ENCODE results near the gene FGF14.
"Not testable (repeated sequence)": the region's sequence is repeated elsewhere in the genome, so short reads cannot be mapped to it uniquely, and the experiment has no call there.

FGF14 gene

GRCh38 chr13:102020611-102021216, 381.1 kb downstream of the FGF14 start:
- Histone ChIP-seq H3K27ac (ENCODE audit: low read length) (no peak overlapping the region), H3K4me1 (ENCODE audit: insufficient read depth, low read length) (no peaks in the 10 kb centered on the region)

GRCh38 chr13:102018716-102019115, 383.1 kb downstream of the FGF14 start:
- Histone ChIP-seq H3K4me1 (ENCODE audit: insufficient read depth, low read length) (no peaks in the 10 kb centered on the region), H3K9me3 (ENCODE audit: insufficient read depth, low read depth, low read length) (peaks cover 25% of the 10 kb centered on the region), H3K36me3 (ENCODE audit: insufficient read depth, low read depth, low read length) (no peaks in the 10 kb centered on the region), H3K27ac (ENCODE audit: low read length) (no peak overlapping the region), H3K9ac (ENCODE audit: low read depth, low read length) (no peak overlapping the region), H3K4me3 (ENCODE audit: low read length) (no peak overlapping the region), H3K27me3 (ENCODE audit: insufficient read depth, low read length) (no peaks in the 10 kb centered on the region)

More at GRCh38 chr13:102020611-102021216, 381.1 kb downstream of the FGF14 start:
- Histone ChIP-seq H3K9ac (ENCODE audit: low read depth, low read length) (no peak overlapping the region), H3K9me3 (ENCODE audit: insufficient read depth, low read depth, low read length) (peaks cover 25% of the 10 kb centered on the region), H3K36me3 (ENCODE audit: insufficient read depth, low read depth, low read length) (no peaks in the 10 kb centered on the region), H3K27me3 (ENCODE audit: insufficient read depth, low read length) (no peaks in the 10 kb centered on the region), H3K4me3 (ENCODE audit: low read length) (no peak overlapping the region)

GRCh38 chr13:102017248-102017647, 384.6 kb downstream of the FGF14 start:
- Histone ChIP-seq H3K9ac (ENCODE audit: low read depth, low read length) (no peak overlapping the region), H3K36me3 (ENCODE audit: insufficient read depth, low read depth, low read length) (no peaks in the 10 kb centered on the region), H3K9me3 (ENCODE audit: insufficient read depth, low read depth, low read length) (peaks cover 25% of the 10 kb centered on the region), H3K27ac (ENCODE audit: low read length) (no peak overlapping the region), H3K4me3 (ENCODE audit: low read length) (no peak overlapping the region), H3K27me3 (ENCODE audit: insufficient read depth, low read length) (no peaks in the 10 kb centered on the region), H3K4me1 (ENCODE audit: insufficient read depth, low read length) (no peaks in the 10 kb centered on the region)

- peaks cover 13% of the 10 kb centered on the region for H3K9me3 ChIP-seq (ENCODE audit: insufficient read depth, low read depth, low read length)
- no peak overlapping the region for H3K9ac ChIP-seq (ENCODE audit: low read depth, low read length)
- H3K36me3 ChIP-seq (ENCODE audit: insufficient read depth, low read depth, low read length) = no peaks in the 10 kb centered on the region
- no peaks in the 10 kb centered on the region for H3K4me1 ChIP-seq (ENCODE audit: insufficient read depth, low read length)
- no peak overlapping the region for H3K4me3 ChIP-seq (ENCODE audit: low read length)
- no peaks in the 10 kb centered on the region for H3K27me3 ChIP-seq (ENCODE audit: insufficient read depth, low read length)
- no peak overlapping the region for H3K27ac ChIP-seq (ENCODE audit: low read length)
These were observed 389.3 kb downstream of the FGF14 start for GRCh38 chr13:102012299-102013293.

- H3K36me3 ChIP-seq (ENCODE audit: insufficient read depth, low read depth, low read length); H3K9me3 ChIP-seq (ENCODE audit: insufficient read depth, low read depth, low read length); H3K27me3 ChIP-seq (ENCODE audit: insufficient read depth, low read length); H3K4me3 ChIP-seq (ENCODE audit: low read length); H3K27ac ChIP-seq (ENCODE audit: low read length); H3K4me1 ChIP-seq (ENCODE audit: insufficient read depth, low read length); H3K9ac ChIP-seq (ENCODE audit: low read depth, low read length): not testable (repeated sequence)
These were observed 390.4 kb downstream of the FGF14 start for GRCh38 chr13:102011455-102011854.

- H3K27me3 ChIP-seq (ENCODE audit: insufficient read depth, low read length) = no peaks in the 10 kb centered on the region
- H3K9ac ChIP-seq (ENCODE audit: low read depth, low read length) = no peak overlapping the region
- H3K4me1 ChIP-seq (ENCODE audit: insufficient read depth, low read length) = no peaks in the 10 kb centered on the region
- H3K36me3 ChIP-seq (ENCODE audit: insufficient read depth, low read depth, low read length) = no peaks in the 10 kb centered on the region
- no peaks in the 10 kb centered on the region for H3K9me3 ChIP-seq (ENCODE audit: insufficient read depth, low read depth, low read length)
- H3K27ac ChIP-seq (ENCODE audit: low read length) = no peak overlapping the region
- H3K4me3 ChIP-seq (ENCODE audit: low read length) = no peak overlapping the region
These were observed 397.8 kb downstream of the FGF14 start for GRCh38 chr13:102003848-102004570.

GRCh38 chr13:102002287-102002686, 399.6 kb downstream of the FGF14 start:
- Histone ChIP-seq H3K27ac (ENCODE audit: low read length) (no peak overlapping the region), H3K4me1 (ENCODE audit: insufficient read depth, low read length) (no peaks in the 10 kb centered on the region), H3K9me3 (ENCODE audit: insufficient read depth, low read depth, low read length) (no peaks in the 10 kb centered on the region), H3K36me3 (ENCODE audit: insufficient read depth, low read depth, low read length) (no peaks in the 10 kb centered on the region), H3K27me3 (ENCODE audit: insufficient read depth, low read length) (no peaks in the 10 kb centered on the region), H3K9ac (ENCODE audit: low read depth, low read length) (no peak overlapping the region), H3K4me3 (ENCODE audit: low read length) (no peak overlapping the region)

- no peaks in the 10 kb centered on the region for H3K36me3 ChIP-seq (ENCODE audit: insufficient read depth, low read depth, low read length)
- H3K9me3 ChIP-seq (ENCODE audit: insufficient read depth, low read depth, low read length) = no peaks in the 10 kb centered on the region
- no peaks in the 10 kb centered on the region for H3K27me3 ChIP-seq (ENCODE audit: insufficient read depth, low read length)
- no peak overlapping the region for H3K4me3 ChIP-seq (ENCODE audit: low read length)
- H3K4me1 ChIP-seq (ENCODE audit: insufficient read depth, low read length) = no peaks in the 10 kb centered on the region
- no peak overlapping the region for H3K27ac ChIP-seq (ENCODE audit: low read length)
- H3K9ac ChIP-seq (ENCODE audit: low read depth, low read length) = no peak overlapping the region
These were observed 401.1 kb downstream of the FGF14 start for GRCh38 chr13:102000764-102001163.

GRCh38 chr13:101998129-101998528, 403.7 kb downstream of the FGF14 start:
- no peaks in the 10 kb centered on the region for H3K36me3 ChIP-seq (ENCODE audit: insufficient read depth, low read depth, low read length)
- no peaks in the 10 kb centered on the region for H3K9me3 ChIP-seq (ENCODE audit: insufficient read depth, low read depth, low read length)
- H3K4me3 ChIP-seq (ENCODE audit: low read length) = no peak overlapping the region
- no peak overlapping the region for H3K27ac ChIP-seq (ENCODE audit: low read length)
- no peaks in the 10 kb centered on the region for H3K27me3 ChIP-seq (ENCODE audit: insufficient read depth, low read length)
- H3K4me1 ChIP-seq (ENCODE audit: insufficient read depth, low read length) = no peaks in the 10 kb centered on the region
- no peak overlapping the region for H3K9ac ChIP-seq (ENCODE audit: low read depth, low read length)

- H3K9ac ChIP-seq (ENCODE audit: low read depth, low read length) = no peak overlapping the region
- no peaks in the 10 kb centered on the region for H3K27me3 ChIP-seq (ENCODE audit: insufficient read depth, low read length)
- H3K4me3 ChIP-seq (ENCODE audit: low read length) = no peak overlapping the region
- no peaks in the 10 kb centered on the region for H3K9me3 ChIP-seq (ENCODE audit: insufficient read depth, low read depth, low read length)
- no peaks in the 10 kb centered on the region for H3K36me3 ChIP-seq (ENCODE audit: insufficient read depth, low read depth, low read length)
- H3K27ac ChIP-seq (ENCODE audit: low read length) = no peak overlapping the region
- no peaks in the 10 kb centered on the region for H3K4me1 ChIP-seq (ENCODE audit: insufficient read depth, low read length)
These were observed 404.9 kb downstream of the FGF14 start for GRCh38 chr13:101996954-101997353.

GRCh38 chr13:101989798-101990350, 412.0 kb downstream of the FGF14 start:
- no peaks in the 10 kb centered on the region for H3K9me3 ChIP-seq (ENCODE audit: insufficient read depth, low read depth, low read length)
- no peaks in the 10 kb centered on the region for H3K4me1 ChIP-seq (ENCODE audit: insufficient read depth, low read length)
- no peak overlapping the region for H3K9ac ChIP-seq (ENCODE audit: low read depth, low read length)
- no peak overlapping the region for H3K27ac ChIP-seq (ENCODE audit: low read length)
- no peak overlapping the region for H3K4me3 ChIP-seq (ENCODE audit: low read length)
- no peaks in the 10 kb centered on the region for H3K27me3 ChIP-seq (ENCODE audit: insufficient read depth, low read length)
- no peaks in the 10 kb centered on the region for H3K36me3 ChIP-seq (ENCODE audit: insufficient read depth, low read depth, low read length)
